Keratinocyte (primary cell): ENCODE results near the gene HIVEP2. TPM values are rescaled to one million over a fixed set of nuclear protein-coding genes. Genes with fewer than 3 reads are reported as not detected.

ENCODE experiments used
- DNase-seq: peaks from one replicate; pipeline ENCODE4 v3.0.0-alpha.2; 2011; ENCODE audit warnings: low read depth, missing footprints, low spot score
- FAIRE-seq: peaks from 2 replicates; lab custom pipeline; 2011; peaks lifted over from hg19 to GRCh38; lab: Jason Lieb, UNC
- H2AFZ ChIP-seq: 2 replicates; pipeline ENCODE4 v1.6.0; 2012; ENCODE audit warnings: low read length, control low read depth, inconsistent platforms; ENCODE audit not compliant: control insufficient read depth
- H3K27ac ChIP-seq: 2 replicates; pipeline ENCODE4 v1.5.1; 2011; ENCODE audit warnings: low read length; ENCODE audit not compliant: control insufficient read depth, insufficient read depth
- H3K27me3 ChIP-seq: 3 replicates; pipeline ENCODE4 v1.6.0; 2011; ENCODE audit warnings: low read length; ENCODE audit not compliant: control insufficient read depth, insufficient read depth; ENCODE audit errors: extremely low read depth
- H3K36me3 ChIP-seq, 2 experiments: 2 replicates in 1 of 2; 3 replicates in 1 of 2; pipeline ENCODE4 v1.5.1; 2011; ENCODE audit warnings: low read length in 2 of 2, mild to moderate bottlenecking in 1 of 2; ENCODE audit not compliant: control insufficient read depth in 2 of 2, insufficient read depth in 2 of 2; ENCODE audit errors: extremely low read depth in 1 of 2
- H3K4me1 ChIP-seq: 3 replicates; pipeline ENCODE4 v1.5.1; 2011; ENCODE audit warnings: low read length; ENCODE audit not compliant: control insufficient read depth, insufficient read depth; ENCODE audit errors: extremely low read depth
- H3K4me2 ChIP-seq: 3 replicates; pipeline ENCODE4 v1.6.0; 2011; ENCODE audit warnings: low read depth, low read length; ENCODE audit not compliant: control insufficient read depth, insufficient read depth; ENCODE audit errors: extremely low read depth
- H3K4me3 ChIP-seq, 3 experiments: fragments of 200-600 bp in 1 of 3; sonication (generic) in 1 of 3; 2 replicates in 2 of 3; 3 replicates in 1 of 3; pipeline ENCODE4 v1.5.1; 2011 to 2016; ENCODE audit warnings: low read length in 3 of 3, mild to moderate bottlenecking in 3 of 3, control low read depth in 2 of 3, inconsistent platforms in 1 of 3, low read depth in 1 of 3, mixed read lengths in 1 of 3, mixed run types in 1 of 3, moderate library complexity in 1 of 3; ENCODE audit not compliant: control insufficient read depth in 2 of 3, insufficient read depth in 2 of 3; ENCODE audit errors: extremely low read depth in 1 of 3
- H3K79me2 ChIP-seq: 2 replicates; pipeline ENCODE4 v1.6.0; 2012; ENCODE audit warnings: low read length; ENCODE audit not compliant: control insufficient read depth, insufficient read depth
- H3K9ac ChIP-seq: 3 replicates; pipeline ENCODE4 v1.6.0; 2011; ENCODE audit warnings: low read length; ENCODE audit not compliant: control insufficient read depth, insufficient read depth; ENCODE audit errors: extremely low read depth
- H3K9me1 ChIP-seq: 3 replicates; pipeline ENCODE4 v1.6.0; 2011; ENCODE audit warnings: low read length; ENCODE audit not compliant: control insufficient read depth, insufficient read depth; ENCODE audit errors: extremely low read depth
- H3K9me3 ChIP-seq: 2 replicates; pipeline ENCODE4 v1.5.1; 2012; ENCODE audit warnings: low read depth, low read length; ENCODE audit not compliant: control insufficient read depth
- H4K20me1 ChIP-seq: 3 replicates; pipeline ENCODE4 v1.6.0; 2011; ENCODE audit warnings: low read length; ENCODE audit not compliant: control insufficient read depth, insufficient read depth; ENCODE audit errors: extremely low read depth
- CTCF ChIP-seq, 3 experiments: IDR thresholded peaks in 1 of 3; conservative IDR thresholded peaks in 1 of 3; optimal IDR thresholded peaks in 1 of 3; 2 replicates in 2 of 3; 3 replicates in 1 of 3; pipeline versions ENCODE3 to v1.5.1; 2011; ENCODE audit warnings: low read length in 3 of 3, mild to moderate bottlenecking in 3 of 3, moderate library complexity in 2 of 3, control low read depth in 1 of 3, inconsistent platforms in 1 of 3; ENCODE audit not compliant: insufficient read depth in 2 of 3; ENCODE audit errors: extremely low read depth in 1 of 3
- EZH2 ChIP-seq: IDR thresholded peaks from one replicate; pipeline ENCODE4 v1.6.1; 2012; ENCODE audit warnings: inconsistent platforms, mild to moderate bottlenecking, low read length, moderate library complexity
- dilution Hi-C: fragments of 300-500 bp; cut with MboI; formaldehyde crosslinking; loops from one replicate; pipeline ENCODE4 v1.7.0; 2020; ENCODE audit warnings: low sequenced_read_pairs; ENCODE audit not compliant: extremely low pct_ligation_motif_present
- polyA plus RNA-seq, 5 experiments: library from polyadenylated mRNA; depleted of rRNA in 3 of 5; stranded (reverse) in 3 of 5; stranded (forward) in 1 of 5; unstranded in 1 of 5; fragments of >200 nt; gene quantifications; 1 replicate in 1 of 5; 2 replicates in 3 of 5; 3 replicates in 1 of 5; pipeline versions ENCODE4 v1.2.1 to v1.2.3, GENCODE V29; 2011 to 2012; ENCODE audit warnings: missing spikeins in 2 of 5, low read depth in 1 of 5, low replicate concordance in 1 of 5

Gene HIVEP2
- polyA plus RNA-seq, 1 donor (not counting 4 experiments of a cell fraction or from before 2014, with no cell fraction given), result 8.9 TPM

GRCh38 chr6:142737368-142738034 is 207.5 kb downstream of the HIVEP2 start:
- Histone ChIP-seq H3K4me1 (peaks cover 11% of the 10 kb centered on the region), H3K9ac (no peak overlapping the region), H3K9me3 (no peaks in the 10 kb centered on the region), H3K4me2 (no peak overlapping the region), H4K20me1 (no peaks in the 10 kb centered on the region), H3K79me2 (no peaks in the 10 kb centered on the region), H3K36me3 (no peaks in the 10 kb centered on the region), H3K9me1 (no peaks in the 10 kb centered on the region), H3K27ac (peak overlapping the region; percentile 61), H3K27me3 (no peaks in the 10 kb centered on the region), H3K4me3 (no peak overlapping the region), H2AFZ (no peak overlapping the region)
- dilution Hi-C loops, result no loop called here
- no peak for TF ChIP-seq CTCF (optimal IDR thresholded peaks at IDR 0.05 in 1 of 3, IDR thresholded peaks at IDR 0.05 in 1 of 3, conservative IDR thresholded peaks at IDR 0.05 in 1 of 3; ENCODE audit: extremely low read depth in 1 of 3, insufficient read depth in 2 of 3, low read length in 3 of 3)
- no peak for TF ChIP-seq EZH2
- FAIRE-seq (no peak), DNase-seq (no peak)

- no peaks in the 10 kb centered on the region for H4K20me1 ChIP-seq
- DNase-seq, result no peak
- H3K4me1 ChIP-seq, result peaks cover 11% of the 10 kb centered on the region
- TF ChIP-seq EZH2 (no peak), CTCF (optimal IDR thresholded peaks at IDR 0.05 in 1 of 3, IDR thresholded peaks at IDR 0.05 in 1 of 3, conservative IDR thresholded peaks at IDR 0.05 in 1 of 3; ENCODE audit: extremely low read depth in 1 of 3, insufficient read depth in 2 of 3, low read length in 3 of 3) (no peak)
- no peaks in the 10 kb centered on the region for H3K36me3 ChIP-seq
- no peak overlapping the region for H2AFZ ChIP-seq
- H3K9ac ChIP-seq, result no peak overlapping the region
- dilution Hi-C loops, result no loop called here
- H3K9me3 ChIP-seq, result no peaks in the 10 kb centered on the region
- H3K4me2 ChIP-seq, result no peak overlapping the region
- no peak overlapping the region for H3K4me3 ChIP-seq
- H3K9me1 ChIP-seq, result no peaks in the 10 kb centered on the region
- no peak overlapping the region for H3K27ac ChIP-seq
- no peaks in the 10 kb centered on the region for H3K79me2 ChIP-seq
- no peaks in the 10 kb centered on the region for H3K27me3 ChIP-seq
- FAIRE-seq, result no peak
These were observed 209.8 kb downstream of the HIVEP2 start for GRCh38 chr6:142735204-142735603.
